ENCODE results near the gene RABGEF1.
"Not testable (repeated sequence)": the region's sequence is repeated elsewhere in the genome, so short reads cannot be mapped to it uniquely, and the experiment has no call there.

Gene RABGEF1

GRCh38 chr7:66747881-66748511, 7.5 kb downstream of the RABGEF1 start:
- Histone ChIP-seq H3K27me3 (ENCODE audit: control insufficient read depth, insufficient read depth, low read length) (no peaks in the 10 kb centered on the region), H3K27ac (ENCODE audit: low read depth, low read length) (no peak overlapping the region), H3K4me3 (ENCODE audit: low read depth, low read length) (no peak overlapping the region), H3K9ac (ENCODE audit: low read depth, low read length) (no peak overlapping the region), H3K36me3 (ENCODE audit: control insufficient read depth, insufficient read depth, low read length) (no peaks in the 10 kb centered on the region), H3K9me3 (ENCODE audit: control insufficient read depth, insufficient read depth, low read length) (no peaks in the 10 kb centered on the region), H3K4me1 (ENCODE audit: control insufficient read depth, insufficient read depth, low read length) (no peaks in the 10 kb centered on the region)

GRCh38 chr7:66748791-66749190, 8.3 kb downstream of the RABGEF1 start:
- no peak overlapping the region for H3K9ac ChIP-seq (ENCODE audit: low read depth, low read length)
- no peaks in the 10 kb centered on the region for H3K27me3 ChIP-seq (ENCODE audit: control insufficient read depth, insufficient read depth, low read length)
- H3K27ac ChIP-seq (ENCODE audit: low read depth, low read length) = no peak overlapping the region
- H3K4me3 ChIP-seq (ENCODE audit: low read depth, low read length) = no peak overlapping the region
- no peaks in the 10 kb centered on the region for H3K36me3 ChIP-seq (ENCODE audit: control insufficient read depth, insufficient read depth, low read length)
- H3K9me3 ChIP-seq (ENCODE audit: control insufficient read depth, insufficient read depth, low read length) = no peaks in the 10 kb centered on the region
- H3K4me1 ChIP-seq (ENCODE audit: control insufficient read depth, insufficient read depth, low read length) = no peaks in the 10 kb centered on the region

- Histone ChIP-seq H3K27me3 (ENCODE audit: control insufficient read depth, insufficient read depth, low read length) (no peaks in the 10 kb centered on the region), H3K9me3 (ENCODE audit: control insufficient read depth, insufficient read depth, low read length) (no peaks in the 10 kb centered on the region), H3K9ac (ENCODE audit: low read depth, low read length) (no peak overlapping the region), H3K4me3 (ENCODE audit: low read depth, low read length) (no peak overlapping the region), H3K27ac (ENCODE audit: low read depth, low read length) (no peak overlapping the region), H3K36me3 (ENCODE audit: control insufficient read depth, insufficient read depth, low read length) (no peaks in the 10 kb centered on the region), H3K4me1 (ENCODE audit: control insufficient read depth, insufficient read depth, low read length) (no peaks in the 10 kb centered on the region)
Measured at GRCh38 chr7:66751945-66752344, 11.4 kb downstream of the RABGEF1 start.

GRCh38 chr7:66754541-66754940, 14.0 kb downstream of the RABGEF1 start:
- Histone ChIP-seq H3K4me1 (ENCODE audit: control insufficient read depth, insufficient read depth, low read length) (no peaks in the 10 kb centered on the region), H3K4me3 (ENCODE audit: low read depth, low read length) (no peak overlapping the region), H3K36me3 (ENCODE audit: control insufficient read depth, insufficient read depth, low read length) (no peaks in the 10 kb centered on the region; the same call in 1 of the 2 replicates), H3K27ac (ENCODE audit: low read depth, low read length) (no peak overlapping the region), H3K27me3 (ENCODE audit: control insufficient read depth, insufficient read depth, low read length) (no peaks in the 10 kb centered on the region), H3K9me3 (ENCODE audit: control insufficient read depth, insufficient read depth, low read length) (no peaks in the 10 kb centered on the region), H3K9ac (ENCODE audit: low read depth, low read length) (no peak overlapping the region)

DNA sequence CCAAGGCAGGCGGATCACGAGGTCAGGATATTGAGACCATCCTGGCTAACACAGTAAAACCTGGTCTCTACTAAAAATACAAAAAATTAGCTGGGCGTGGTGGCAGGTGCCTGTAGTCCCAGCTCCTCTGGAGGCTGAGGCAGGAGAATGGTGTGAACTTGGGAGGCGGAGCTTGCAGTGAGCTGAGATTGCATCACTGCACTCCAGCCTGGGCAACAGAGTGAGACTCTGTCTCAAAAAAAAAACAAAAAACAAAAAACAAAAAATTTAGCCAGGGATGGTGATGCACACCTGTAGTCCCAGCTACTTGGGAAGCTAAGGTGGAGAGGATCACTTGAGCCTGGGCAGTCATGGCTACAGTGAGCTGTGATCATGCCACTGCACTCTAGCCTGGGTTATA, 14.5 kb downstream of the RABGEF1 start:
- not testable (repeated sequence) for H3K9ac ChIP-seq (ENCODE audit: low read depth, low read length); H3K4me3 ChIP-seq (ENCODE audit: low read depth, low read length); H3K4me1 ChIP-seq (ENCODE audit: control insufficient read depth, insufficient read depth, low read length); H3K27me3 ChIP-seq (ENCODE audit: control insufficient read depth, insufficient read depth, low read length); H3K9me3 ChIP-seq (ENCODE audit: control insufficient read depth, insufficient read depth, low read length); H3K36me3 ChIP-seq (ENCODE audit: control insufficient read depth, insufficient read depth, low read length); H3K27ac ChIP-seq (ENCODE audit: low read depth, low read length)

DNA sequence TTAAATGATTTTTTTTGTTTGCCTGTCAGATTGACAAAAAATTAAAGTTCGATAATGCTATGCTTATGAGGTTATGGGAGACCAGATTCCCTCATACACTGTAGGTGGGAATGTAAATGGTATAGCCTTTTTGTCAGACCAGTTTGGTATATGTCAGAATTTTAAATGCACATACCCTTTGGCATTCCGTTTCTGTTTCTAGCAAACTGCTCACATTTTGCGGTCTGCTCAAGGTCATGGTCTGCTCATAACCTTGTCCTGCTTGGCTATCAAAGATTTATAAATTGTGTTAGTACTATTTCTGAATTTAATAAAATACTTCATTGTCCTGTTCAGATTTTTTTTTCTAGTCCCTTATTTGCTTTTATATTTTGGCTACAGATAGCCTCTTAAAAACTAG, 15.7 kb downstream of the RABGEF1 start:
- H3K27me3 ChIP-seq (ENCODE audit: control insufficient read depth, insufficient read depth, low read length); H3K4me1 ChIP-seq (ENCODE audit: control insufficient read depth, insufficient read depth, low read length); H3K36me3 ChIP-seq (ENCODE audit: control insufficient read depth, insufficient read depth, low read length); H3K9ac ChIP-seq (ENCODE audit: low read depth, low read length); H3K27ac ChIP-seq (ENCODE audit: low read depth, low read length); H3K4me3 ChIP-seq (ENCODE audit: low read depth, low read length); H3K9me3 ChIP-seq (ENCODE audit: control insufficient read depth, insufficient read depth, low read length): not testable (repeated sequence)

- no peaks in the 10 kb centered on the region for H3K9me3 ChIP-seq (ENCODE audit: control insufficient read depth, insufficient read depth, low read length)
- H3K4me1 ChIP-seq (ENCODE audit: control insufficient read depth, insufficient read depth, low read length) = no peaks in the 10 kb centered on the region
- no peaks in the 10 kb centered on the region for H3K27me3 ChIP-seq (ENCODE audit: control insufficient read depth, insufficient read depth, low read length)
- H3K9ac ChIP-seq (ENCODE audit: low read depth, low read length) = no peak overlapping the region
- no peak overlapping the region for H3K27ac ChIP-seq (ENCODE audit: low read depth, low read length)
- no peak overlapping the region for H3K4me3 ChIP-seq (ENCODE audit: low read depth, low read length)
- H3K36me3 ChIP-seq (ENCODE audit: control insufficient read depth, insufficient read depth, low read length) = no peaks in the 10 kb centered on the region; the same call in 1 of the 2 replicates
Measured at GRCh38 chr7:66756889-66757288, 16.4 kb downstream of the RABGEF1 start.

DNA sequence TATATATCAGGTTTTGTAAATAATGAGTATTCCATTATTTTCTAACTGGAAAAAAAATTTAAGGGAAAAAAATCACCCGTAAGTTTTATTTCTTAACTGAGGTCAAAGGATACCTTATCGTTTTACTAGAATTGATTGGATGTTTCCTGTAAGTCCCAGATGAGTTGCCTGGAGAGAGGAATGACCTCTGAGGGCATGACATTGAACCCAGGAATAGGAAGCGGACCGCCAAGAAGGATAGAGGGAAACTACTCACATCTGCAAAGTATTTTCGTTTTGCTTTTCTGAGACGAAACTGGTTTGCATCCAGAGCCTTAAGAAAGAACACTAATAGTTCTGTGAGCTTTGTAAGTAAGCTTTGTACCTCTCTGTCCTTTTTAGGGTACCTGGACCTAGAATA, 17.4 kb downstream of the RABGEF1 start:
- H3K36me3 ChIP-seq (ENCODE audit: control insufficient read depth, insufficient read depth, low read length) = no peaks in the 10 kb centered on the region; the same call in 1 of the 2 replicates
- H3K4me3 ChIP-seq (ENCODE audit: low read depth, low read length) = no peak overlapping the region
- no peaks in the 10 kb centered on the region for H3K9me3 ChIP-seq (ENCODE audit: control insufficient read depth, insufficient read depth, low read length)
- no peak overlapping the region for H3K9ac ChIP-seq (ENCODE audit: low read depth, low read length)
- H3K27ac ChIP-seq (ENCODE audit: low read depth, low read length) = no peak overlapping the region
- no peaks in the 10 kb centered on the region for H3K27me3 ChIP-seq (ENCODE audit: control insufficient read depth, insufficient read depth, low read length)
- no peaks in the 10 kb centered on the region for H3K4me1 ChIP-seq (ENCODE audit: control insufficient read depth, insufficient read depth, low read length)

DNA sequence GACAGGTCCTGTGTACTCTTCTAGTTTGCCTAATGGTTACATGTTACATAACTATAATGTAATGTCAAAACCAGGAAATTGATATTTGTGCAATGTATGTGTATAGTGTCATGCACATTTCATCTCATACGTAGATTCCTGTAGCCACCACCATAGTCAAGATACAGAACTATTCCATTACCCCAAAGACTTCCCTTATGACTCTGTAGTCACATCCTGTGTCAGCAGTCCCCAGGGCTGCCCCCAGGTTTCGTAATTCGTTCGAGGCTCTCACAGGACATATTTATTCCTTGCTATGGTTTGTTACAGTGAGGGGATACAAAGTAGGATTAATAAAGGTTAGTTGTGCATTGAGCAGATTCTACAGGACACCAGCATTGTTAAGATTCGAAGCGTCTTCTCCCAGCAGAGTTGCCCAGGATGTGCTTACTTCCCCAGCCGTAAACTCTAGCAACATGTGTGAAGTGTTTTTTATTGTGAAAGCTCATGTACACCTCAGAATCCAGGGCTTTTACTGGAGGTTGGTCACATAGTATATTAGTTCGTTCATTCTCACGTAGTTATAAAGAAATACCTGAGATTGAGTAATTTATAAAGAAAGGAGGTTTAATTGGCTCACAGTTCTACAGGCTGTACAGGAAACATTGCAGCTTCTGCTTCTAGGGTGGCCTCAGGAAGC, 18.6 kb downstream of the RABGEF1 start:
- Histone ChIP-seq H3K9me3 (ENCODE audit: control insufficient read depth, insufficient read depth, low read length) (no peaks in the 10 kb centered on the region), H3K4me1 (ENCODE audit: control insufficient read depth, insufficient read depth, low read length) (no peaks in the 10 kb centered on the region), H3K4me3 (ENCODE audit: low read depth, low read length) (no peak overlapping the region), H3K27ac (ENCODE audit: low read depth, low read length) (no peak overlapping the region), H3K27me3 (ENCODE audit: control insufficient read depth, insufficient read depth, low read length) (no peaks in the 10 kb centered on the region), H3K36me3 (ENCODE audit: control insufficient read depth, insufficient read depth, low read length) (no peaks in the 10 kb centered on the region; the same call in 1 of the 2 replicates), H3K9ac (ENCODE audit: low read depth, low read length) (no peak overlapping the region)

GRCh38 chr7:66763183-66763582, 22.6 kb downstream of the RABGEF1 start:
- not testable (repeated sequence) for H3K4me3 ChIP-seq (ENCODE audit: low read depth, low read length); H3K36me3 ChIP-seq (ENCODE audit: control insufficient read depth, insufficient read depth, low read length); H3K27ac ChIP-seq (ENCODE audit: low read depth, low read length); H3K9ac ChIP-seq (ENCODE audit: low read depth, low read length); H3K9me3 ChIP-seq (ENCODE audit: control insufficient read depth, insufficient read depth, low read length); H3K27me3 ChIP-seq (ENCODE audit: control insufficient read depth, insufficient read depth, low read length); H3K4me1 ChIP-seq (ENCODE audit: control insufficient read depth, insufficient read depth, low read length)

DNA sequence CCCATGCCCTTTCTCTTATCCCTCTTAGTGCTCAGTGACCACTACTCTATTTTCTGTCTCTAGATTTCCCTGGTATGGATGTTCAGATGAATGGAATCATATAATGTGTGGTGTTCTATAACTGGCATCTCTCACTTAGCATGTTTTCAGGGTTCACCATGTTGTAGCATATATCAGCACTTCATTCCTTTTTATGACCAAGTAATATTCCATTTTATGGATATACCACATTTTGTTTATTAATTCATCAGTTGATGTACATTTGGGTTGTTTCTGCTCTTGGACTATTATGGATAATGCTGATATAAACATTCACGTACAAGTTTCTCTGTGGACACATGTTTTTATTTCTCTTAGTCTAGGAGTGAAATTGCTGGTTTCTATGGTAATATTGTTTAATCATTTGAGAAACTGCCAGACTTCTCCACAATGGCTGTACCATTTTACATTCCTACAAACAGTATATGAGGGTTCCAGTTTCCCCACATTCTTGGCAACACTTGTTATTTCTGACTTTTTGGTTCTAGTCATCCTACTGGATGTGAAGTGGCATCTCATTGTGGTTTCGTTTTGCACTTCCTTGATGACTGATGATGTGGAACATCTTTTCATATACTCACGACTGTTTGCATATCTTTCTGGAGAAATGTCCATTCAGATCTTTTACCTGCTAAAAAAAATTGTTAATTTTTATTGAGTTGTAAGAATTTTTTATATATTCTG, 23.3 kb downstream of the RABGEF1 start:
- not testable (repeated sequence) for H3K36me3 ChIP-seq (ENCODE audit: control insufficient read depth, insufficient read depth, low read length); H3K4me1 ChIP-seq (ENCODE audit: control insufficient read depth, insufficient read depth, low read length); H3K27me3 ChIP-seq (ENCODE audit: control insufficient read depth, insufficient read depth, low read length); H3K4me3 ChIP-seq (ENCODE audit: low read depth, low read length); H3K9me3 ChIP-seq (ENCODE audit: control insufficient read depth, insufficient read depth, low read length); H3K9ac ChIP-seq (ENCODE audit: low read depth, low read length); H3K27ac ChIP-seq (ENCODE audit: low read depth, low read length)
